HCT116 (cell line): ENCODE data around the gene OR7A5. TPM values are rescaled to one million over a fixed set of nuclear protein-coding genes. Genes with fewer than 3 reads are reported as not detected.
A peak's percentile ranks its signal among the peaks of the same experiment; 100 is the strongest.
"Not testable (repeated sequence)": the region's sequence is repeated elsewhere in the genome, so short reads cannot be mapped to it uniquely, and the experiment has no call there.

Source experiments
- ATAC-seq: fragments of 200-7000 bp; cut with Tn5 transposase; 2 replicates; pipeline ENCODE4 v1.9.1; 2020; ENCODE audit warnings: mild to moderate bottlenecking, moderate library complexity
- BruUV-seq: library from RNA; stranded (reverse); fragments of 400-500 nt; replicated peaks from 2 replicates; lab custom pipeline; 2021; lab: Mats Ljungman, UMichigan
- CTCF ChIA-PET: fragments of 300-600 bp; sonication (Branson Sonifier 250); formaldehyde crosslinking; loops from one replicate; lab custom pipeline; 2021; ENCODE audit warnings: antibody characterized with exemption; lab: Charles Lee
- POLR2A ChIA-PET: fragments of 300-600, 350-600 bp; sonication (Branson Sonifier 250); formaldehyde crosslinking; loops from one replicate; lab custom pipeline; 2021; ENCODE audit warnings: antibody characterized with exemption; lab: Charles Lee
- RAD21 ChIA-PET, 2 experiments: fragments of 300-600 bp; sonication (Branson Sonifier 250); formaldehyde crosslinking; loops; one replicate each; lab custom pipeline; 2023; ENCODE audit warnings: low total read pairs in 2 of 2; ENCODE audit not compliant: uncharacterized antibody in 2 of 2, unreplicated experiment in 2 of 2, low non-redundant PET in 1 of 2; lab: Charles Lee
- DNase-seq: peaks from one replicate; pipeline ENCODE4 v3.0.0-alpha.2; 2010; ENCODE audit warnings: low read depth, low spot score
- H2AFZ ChIP-seq: fragments of 200-600 bp; shearing (Covaris generic), sonication (generic); 2 replicates; pipeline ENCODE4 v1.6.1; 2017; ENCODE audit warnings: low read depth, mixed run types, mixed read lengths, antibody characterized with exemption, low read length; ENCODE audit not compliant: poor library complexity, severe bottlenecking
- H3K27ac ChIP-seq: 2 replicates; pipeline ENCODE4 v1.5.1; 2012; ENCODE audit warnings: low read depth, low read length
- H3K27me3 ChIP-seq: fragments of 200-600 bp; sonication (generic); 2 replicates; pipeline ENCODE4 v1.6.1; 2016; ENCODE audit warnings: mixed run types, low read length, mixed read lengths; ENCODE audit not compliant: insufficient read depth
- H3K36me3 ChIP-seq, 2 experiments: fragments of 200-500 bp in 1 of 2; fragments of 200-600 bp in 1 of 2; sonication (Bioruptor generic) in 1 of 2; sonication (generic) in 1 of 2; 2 replicates each; pipeline versions ENCODE4 v1.5.1 to v1.6.1; 2014 to 2016; ENCODE audit warnings: low read length in 2 of 2, inconsistent platforms in 1 of 2, mixed read lengths in 1 of 2, mixed run types in 1 of 2; ENCODE audit not compliant: insufficient read depth in 2 of 2, control insufficient read depth in 1 of 2
- H3K4me1 ChIP-seq, 2 experiments: fragments of 200-600 bp in 1 of 2; sonication (generic) in 1 of 2; 2 replicates each; pipeline versions ENCODE4 v1.5.1 to v1.6.1; 2012 to 2017; ENCODE audit warnings: low read length in 2 of 2, inconsistent platforms in 1 of 2, mild to moderate bottlenecking in 1 of 2, mixed read lengths in 1 of 2, mixed run types in 1 of 2, moderate library complexity in 1 of 2; ENCODE audit not compliant: insufficient read depth in 2 of 2, control insufficient read depth in 1 of 2
- H3K4me2 ChIP-seq: fragments of 200-600 bp; sonication (generic); 2 replicates; pipeline ENCODE4 v1.6.1; 2017; ENCODE audit warnings: mixed run types, low read length, mixed read lengths
- H3K4me3 ChIP-seq, 2 experiments: fragments of 200-600 bp in 1 of 2; sonication (generic) in 1 of 2; replicated peaks in 1 of 2; 2 replicates each; pipeline ENCODE4 v1.5.1; 2011 to 2016; ENCODE audit warnings: low read length in 2 of 2, control low read depth in 1 of 2, low read depth in 1 of 2, mild to moderate bottlenecking in 1 of 2, mixed read lengths in 1 of 2, mixed run types in 1 of 2
- H3K79me2 ChIP-seq: fragments of 200-600 bp; sonication (generic); 2 replicates; pipeline ENCODE4 v1.6.1; 2017; ENCODE audit warnings: mild to moderate bottlenecking, mixed run types, low read length, moderate library complexity, mixed read lengths; ENCODE audit not compliant: insufficient read depth
- H3K9ac ChIP-seq: fragments of 200-600 bp; sonication (generic); 2 replicates; pipeline ENCODE4 v1.6.1; 2016; ENCODE audit warnings: low read length, mixed read lengths
- H3K9me2 ChIP-seq: fragments of 200-600 bp; sonication (generic), shearing (Covaris generic); 2 replicates; pipeline ENCODE4 v1.6.1; 2017; ENCODE audit warnings: mixed run types, mild to moderate bottlenecking, moderate library complexity; ENCODE audit not compliant: insufficient read depth
- H3K9me3 ChIP-seq, 2 experiments: fragments of 200-500 bp in 1 of 2; fragments of 200-600 bp in 1 of 2; sonication (Bioruptor generic) in 1 of 2; sonication (generic) in 1 of 2; 2 replicates each; pipeline ENCODE4 v1.6.1; 2014 to 2017; ENCODE audit warnings: low read length in 2 of 2, mixed read lengths in 2 of 2, inconsistent platforms in 1 of 2, low read depth in 1 of 2, mild to moderate bottlenecking in 1 of 2, mixed run types in 1 of 2, moderate library complexity in 1 of 2; ENCODE audit not compliant: control insufficient read depth in 1 of 2, insufficient read depth in 1 of 2
- H4K20me1 ChIP-seq: fragments of 200-600 bp; sonication (generic), shearing (Covaris generic); 2 replicates; pipeline ENCODE4 v1.6.1; 2017; ENCODE audit warnings: mixed run types, mild to moderate bottlenecking, moderate library complexity; ENCODE audit not compliant: insufficient read depth
- JUND ChIP-seq: IDR thresholded peaks from 2 replicates; pipeline ENCODE4 v1.6.1; 2012
- TCF7L2 ChIP-seq: IDR thresholded peaks from 2 replicates; pipeline ENCODE4 v1.7.0; 2011; ENCODE audit warnings: borderline replicate concordance, inconsistent platforms; ENCODE audit not compliant: insufficient read depth, insufficient read length; ENCODE audit errors: extremely low read depth
- intact Hi-C: fragments of 100-400 bp; cut with micrococcal nuclease; formaldehyde crosslinking; loops from 2 replicates; pipeline ENCODE4 v1.10.0; 2022
- total RNA-seq: library from RNA; stranded (reverse); gene quantifications from one replicate; pipeline ENCODE4 v1.2.1, GENCODE V29; 2021; ENCODE audit not compliant: unreplicated experiment
- TF ChIP-seq, protein P1 (sequence below): IDR thresholded peaks from 2 replicates; pipeline ENCODE4 v1.6.1; 2012; ENCODE audit warnings: low read depth

OR7A5 gene
- total RNA-seq, 1 experiment from 2014 or later: not detected

DNA sequence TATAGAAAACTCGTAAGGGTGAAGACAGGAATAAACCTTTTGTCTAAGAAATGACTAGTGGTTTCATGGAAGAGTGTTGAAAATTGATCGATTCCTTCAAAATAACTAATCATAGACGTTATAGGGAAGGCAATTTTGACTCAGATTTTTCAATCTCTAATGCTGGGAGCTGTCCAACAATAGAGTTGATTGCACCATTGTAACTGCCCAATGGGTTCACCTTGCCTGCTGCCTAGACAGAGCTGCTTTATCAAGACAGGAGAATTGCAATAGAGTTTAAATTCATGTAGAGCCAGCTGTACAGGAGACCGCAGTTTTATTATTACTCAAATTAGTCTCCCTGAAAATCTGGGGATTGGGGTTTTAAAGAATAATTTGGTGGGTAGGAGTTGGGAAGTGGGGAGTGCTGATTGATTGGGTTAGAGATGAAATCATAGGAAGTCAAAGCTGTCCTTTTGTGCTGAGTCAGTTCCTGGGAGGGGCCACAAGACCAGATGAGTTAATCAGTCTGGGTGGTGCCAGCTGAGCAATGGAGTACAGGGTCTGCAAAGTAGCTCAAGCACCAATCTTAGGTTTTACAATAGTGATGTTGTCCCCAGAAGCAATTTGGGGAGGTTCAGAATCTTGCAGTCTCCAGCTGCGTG lies 39.8 kb downstream of the OR7A5 start:
- Histone ChIP-seq H3K79me2 (no peaks in the 10 kb centered on the region), H3K27me3 (no peaks in the 10 kb centered on the region), H3K4me1 (peaks cover 0 to 5% of the 10 kb centered on the region in 2 experiments; a peak in 2 of 4 replicates), H3K4me3 (no peak overlapping the region), H3K36me3 (no peaks in the 10 kb centered on the region), H3K9me3 (no peaks in the 10 kb centered on the region)
- no peak for TF ChIP-seq TCF7L2
- no peak for TF ChIP-seq JUND
- TF ChIP-seq, protein P1, sequence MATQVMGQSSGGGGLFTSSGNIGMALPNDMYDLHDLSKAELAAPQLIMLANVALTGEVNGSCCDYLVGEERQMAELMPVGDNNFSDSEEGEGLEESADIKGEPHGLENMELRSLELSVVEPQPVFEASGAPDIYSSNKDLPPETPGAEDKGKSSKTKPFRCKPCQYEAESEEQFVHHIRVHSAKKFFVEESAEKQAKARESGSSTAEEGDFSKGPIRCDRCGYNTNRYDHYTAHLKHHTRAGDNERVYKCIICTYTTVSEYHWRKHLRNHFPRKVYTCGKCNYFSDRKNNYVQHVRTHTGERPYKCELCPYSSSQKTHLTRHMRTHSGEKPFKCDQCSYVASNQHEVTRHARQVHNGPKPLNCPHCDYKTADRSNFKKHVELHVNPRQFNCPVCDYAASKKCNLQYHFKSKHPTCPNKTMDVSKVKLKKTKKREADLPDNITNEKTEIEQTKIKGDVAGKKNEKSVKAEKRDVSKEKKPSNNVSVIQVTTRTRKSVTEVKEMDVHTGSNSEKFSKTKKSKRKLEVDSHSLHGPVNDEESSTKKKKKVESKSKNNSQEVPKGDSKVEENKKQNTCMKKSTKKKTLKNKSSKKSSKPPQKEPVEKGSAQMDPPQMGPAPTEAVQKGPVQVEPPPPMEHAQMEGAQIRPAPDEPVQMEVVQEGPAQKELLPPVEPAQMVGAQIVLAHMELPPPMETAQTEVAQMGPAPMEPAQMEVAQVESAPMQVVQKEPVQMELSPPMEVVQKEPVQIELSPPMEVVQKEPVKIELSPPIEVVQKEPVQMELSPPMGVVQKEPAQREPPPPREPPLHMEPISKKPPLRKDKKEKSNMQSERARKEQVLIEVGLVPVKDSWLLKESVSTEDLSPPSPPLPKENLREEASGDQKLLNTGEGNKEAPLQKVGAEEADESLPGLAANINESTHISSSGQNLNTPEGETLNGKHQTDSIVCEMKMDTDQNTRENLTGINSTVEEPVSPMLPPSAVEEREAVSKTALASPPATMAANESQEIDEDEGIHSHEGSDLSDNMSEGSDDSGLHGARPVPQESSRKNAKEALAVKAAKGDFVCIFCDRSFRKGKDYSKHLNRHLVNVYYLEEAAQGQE: peak; percentile 33
- TF ChIP-seq, all 23 proteins: peak for 1
- H4K20me1 ChIP-seq: no peaks in the 10 kb centered on the region
- DNase-seq (no peak), ATAC-seq (no peak; the same call in 1 of the 2 replicates)
- ChIA-PET CTCF (interaction anchor here (1.2 kb wide), 1 partner anchor 9 kb away, joined by 5 read pairs; no protein-coding TSS in a partner anchor), RAD21 (no interaction called here), POLR2A (interaction anchor here (0.9 kb wide), 1 partner anchor 9 kb away, joined by 3 read pairs; no protein-coding TSS in a partner anchor)
- H3K4me2 ChIP-seq: peak overlapping the region; percentile 34
- H3K27ac ChIP-seq: no peak overlapping the region
- H3K9ac ChIP-seq: no peak overlapping the region
- H2AFZ ChIP-seq: peak overlapping the region; percentile 17
- no peaks in the 10 kb centered on the region for H3K9me2 ChIP-seq
- intact Hi-C loops: no loop called here
- BruUV-seq: no TSS peak

DNA sequence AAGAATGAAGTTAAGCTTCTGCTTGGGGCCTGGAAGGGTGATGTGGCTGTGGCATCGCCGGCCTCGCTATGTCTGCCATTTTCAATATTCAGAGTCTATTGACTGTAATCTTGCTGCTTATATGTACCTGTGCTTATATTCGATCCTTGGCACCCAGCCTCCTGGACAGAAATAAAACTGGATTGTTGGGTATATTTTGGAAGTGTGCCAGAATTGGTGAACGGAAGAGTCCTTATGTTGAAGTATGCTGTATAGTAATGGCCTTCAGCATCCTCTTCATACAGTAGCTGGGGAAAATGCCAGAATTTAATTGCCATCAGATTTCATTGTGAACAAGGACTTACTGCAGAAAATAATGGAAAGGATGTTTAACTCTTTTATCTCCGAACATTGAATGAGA lies 42.7 kb downstream of the OR7A5 start:
- CTCF ChIA-PET, H3K27ac ChIP-seq, H3K36me3 ChIP-seq, H4K20me1 ChIP-seq, H3K79me2 ChIP-seq, H3K9me2 ChIP-seq, POLR2A ChIA-PET, H3K4me3 ChIP-seq, H3K4me1 ChIP-seq, H3K9me3 ChIP-seq, ATAC-seq, H3K4me2 ChIP-seq, H3K27me3 ChIP-seq, intact Hi-C loops, DNase-seq, H3K9ac ChIP-seq, RAD21 ChIA-PET, BruUV-seq, H2AFZ ChIP-seq: not testable (repeated sequence)
